HG02981 (cell line): ENCODE results near the gene COL13A1.

Experiments
- ATAC-seq: cut with Tn5 transposase; IDR thresholded peaks from one replicate; pipeline ENCODE4 v1.9.1; 2021; ENCODE audit warnings: mild to moderate bottlenecking, moderate library complexity; ENCODE audit not compliant: unreplicated experiment

COL13A1 gene

DNA sequence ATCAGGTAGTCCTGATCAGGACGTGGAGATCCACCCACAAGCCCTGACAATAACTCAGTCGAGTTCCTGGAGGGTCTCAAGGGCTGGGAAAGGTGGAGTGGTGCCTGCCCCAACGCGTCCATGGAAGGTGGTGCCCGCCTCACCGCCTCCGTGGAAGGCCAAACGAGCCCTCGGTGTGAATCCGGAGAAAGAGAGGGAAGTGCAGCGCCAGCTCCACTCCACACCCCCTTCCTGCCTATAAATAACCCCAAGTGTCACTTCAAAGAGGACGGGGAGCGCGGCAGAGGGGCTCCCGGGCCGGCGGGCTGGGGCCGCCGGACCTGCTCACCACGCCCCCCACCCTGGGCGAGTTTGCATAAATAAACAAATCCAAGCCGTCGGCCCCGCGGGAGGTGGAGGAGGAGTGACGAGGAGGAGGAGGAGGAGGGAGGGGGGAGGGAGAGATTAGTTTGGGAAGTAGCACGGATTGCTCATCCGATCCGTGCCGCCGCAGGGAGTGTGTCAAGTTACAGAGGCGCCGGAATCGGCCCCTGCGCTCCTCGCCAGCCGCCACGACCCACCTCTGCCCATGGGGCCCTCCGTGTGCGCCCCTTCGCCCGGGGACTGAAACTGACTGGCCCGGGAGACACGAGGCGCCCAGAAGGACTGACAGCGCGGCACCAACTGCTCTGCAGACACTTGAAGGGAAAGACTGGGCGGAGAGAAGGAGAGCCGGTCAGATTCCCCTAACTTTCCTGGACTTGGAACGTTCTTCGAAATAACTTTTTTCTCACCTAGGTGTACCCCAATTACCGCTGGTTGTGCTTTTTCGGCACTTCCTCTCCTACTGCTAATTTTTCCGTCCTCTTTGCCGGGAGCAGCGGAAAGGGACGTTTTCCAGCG lies at the start of gene COL13A1:
Gene COL13A1, plus strand, starts transcription at position 473 of the 882 bp plus-strand sequence. CDS start 518 bp downstream, outside the sequence.
- no peak for ATAC-seq

DNA sequence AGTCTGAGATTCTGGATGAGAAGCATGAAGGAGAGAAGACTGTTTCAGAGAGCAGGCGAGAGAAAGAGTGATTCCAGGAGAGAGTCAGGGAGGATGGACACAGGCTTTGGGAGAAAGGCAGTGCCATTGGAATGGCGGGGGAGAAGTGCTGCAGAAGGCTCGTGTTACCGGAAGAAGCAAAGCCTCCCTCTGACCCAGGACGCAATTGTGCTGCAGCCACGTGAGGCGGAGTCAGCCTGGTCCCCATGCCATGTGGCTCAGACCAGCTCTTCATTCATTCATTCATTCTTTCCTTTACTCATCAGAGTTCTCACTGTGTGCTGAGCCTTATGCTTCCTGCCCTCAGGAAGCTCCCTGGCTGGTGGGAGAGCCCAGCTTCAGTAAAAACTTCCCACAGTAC lies 49.2 kb upstream of the COL13A1 start:
- no peak for ATAC-seq

DNA sequence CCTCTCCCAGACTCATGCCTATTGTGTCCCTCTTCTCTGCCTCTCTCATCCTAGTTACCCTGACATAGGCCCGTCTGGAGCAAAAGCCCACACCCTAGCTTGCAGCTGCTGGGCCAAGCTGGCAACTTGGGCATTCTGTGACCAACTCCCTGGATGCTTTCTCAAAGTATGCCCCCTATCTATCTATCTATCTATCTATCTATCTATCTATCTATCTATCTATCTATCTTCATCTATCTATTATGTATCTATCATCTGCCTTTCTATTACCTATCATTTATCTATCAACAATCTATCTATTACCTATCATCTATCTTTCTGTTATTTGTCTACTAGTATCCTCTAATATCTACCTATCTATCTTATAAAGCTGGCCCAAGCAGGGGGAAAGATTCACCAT lies 45.4 kb upstream of the COL13A1 start:
- ATAC-seq = no peak

DNA sequence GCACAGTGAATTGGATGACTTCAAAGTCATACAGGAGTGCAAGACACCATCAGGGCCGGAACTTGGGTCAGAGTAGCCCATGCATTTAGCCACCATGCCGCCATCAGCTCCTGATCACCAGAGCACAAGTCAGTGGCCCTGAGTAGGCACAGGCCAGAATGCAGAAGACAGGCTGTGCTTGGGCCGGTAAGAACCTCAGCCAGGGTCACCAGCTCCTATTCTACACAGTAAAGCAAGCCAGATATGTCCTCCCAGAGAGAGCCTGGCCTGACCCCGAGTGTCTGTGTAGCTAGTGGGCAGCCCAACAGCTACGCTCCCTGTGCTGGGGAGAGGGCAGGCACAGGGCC lies 44.5 kb upstream of the COL13A1 start:
- no peak for ATAC-seq

DNA sequence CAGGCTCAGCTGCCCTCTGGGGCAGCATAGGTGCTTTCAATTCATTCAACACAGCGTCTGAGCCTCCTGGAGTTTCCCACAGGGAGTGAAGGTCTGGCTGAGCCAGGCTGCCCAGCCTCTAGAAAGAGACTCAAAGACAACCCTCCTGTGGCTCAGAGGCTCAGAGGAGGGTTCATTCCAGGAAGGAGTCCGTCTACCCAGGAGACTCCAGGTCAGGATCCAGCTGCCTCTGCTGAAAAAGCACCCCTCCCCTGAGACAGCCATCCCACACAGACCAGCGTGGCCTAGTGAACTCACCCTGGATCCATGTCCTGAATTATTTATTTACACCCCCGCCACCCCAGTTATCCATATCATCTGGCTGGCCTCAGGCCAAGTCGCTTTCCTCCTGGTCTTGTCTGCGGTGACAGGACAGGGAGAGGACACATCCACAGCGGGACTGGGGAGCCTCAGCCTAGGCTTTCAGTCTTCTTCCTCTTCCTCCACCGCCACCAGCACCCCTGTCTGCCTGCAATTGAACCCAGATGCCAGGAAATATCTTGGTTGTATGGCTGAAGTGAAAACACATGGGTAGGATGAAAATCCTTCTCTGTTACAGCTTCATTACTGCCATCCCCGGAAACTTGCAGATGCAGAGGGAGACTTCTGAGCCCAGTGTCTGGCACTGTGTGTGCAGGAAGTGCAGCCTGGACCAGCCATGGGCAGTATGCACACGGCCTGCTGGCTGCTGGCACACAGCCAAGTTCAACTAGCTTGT lies 44.0 kb upstream of the COL13A1 start:
- ATAC-seq = no peak

DNA sequence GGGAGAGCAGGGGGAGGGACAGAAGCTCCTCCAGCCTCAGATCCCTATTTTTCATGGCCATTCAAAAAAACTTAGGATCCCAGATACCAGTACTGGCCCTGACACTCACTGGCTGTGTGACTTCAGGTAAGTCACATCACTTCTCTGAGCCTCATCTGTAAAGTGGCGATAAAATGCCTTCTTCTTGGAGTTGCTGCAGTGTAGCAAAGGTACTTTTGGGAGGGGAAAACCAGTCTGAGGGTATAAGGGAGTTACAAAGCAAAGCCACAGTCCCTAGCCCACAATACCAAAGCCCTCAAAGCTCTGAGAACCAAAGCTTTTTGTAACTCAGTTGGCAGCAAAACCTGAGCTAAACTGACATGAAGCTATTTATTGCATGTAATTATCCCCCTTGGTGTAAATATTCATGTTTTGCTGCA lies 43.4 kb upstream of the COL13A1 start:
- ATAC-seq = no peak

DNA sequence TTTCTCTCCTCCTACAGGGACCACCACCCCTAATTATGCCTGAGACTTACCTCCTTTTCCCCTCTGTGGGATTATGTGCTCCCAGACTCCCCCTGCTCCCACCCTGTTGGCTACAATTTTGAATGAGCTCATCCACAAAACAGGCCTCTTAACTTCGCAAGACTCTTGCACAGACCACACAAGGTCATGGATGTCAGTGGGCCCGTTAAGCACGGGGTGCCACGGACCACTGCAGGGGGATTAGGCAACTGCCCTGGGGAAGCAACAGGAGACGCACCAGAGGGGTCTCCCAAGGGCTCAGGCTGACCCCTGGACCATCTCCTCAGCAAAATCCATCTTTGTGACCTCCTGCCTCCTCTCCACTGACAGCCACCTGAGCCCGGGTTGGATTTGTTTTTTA lies 42.1 kb upstream of the COL13A1 start:
- ATAC-seq = no peak

DNA sequence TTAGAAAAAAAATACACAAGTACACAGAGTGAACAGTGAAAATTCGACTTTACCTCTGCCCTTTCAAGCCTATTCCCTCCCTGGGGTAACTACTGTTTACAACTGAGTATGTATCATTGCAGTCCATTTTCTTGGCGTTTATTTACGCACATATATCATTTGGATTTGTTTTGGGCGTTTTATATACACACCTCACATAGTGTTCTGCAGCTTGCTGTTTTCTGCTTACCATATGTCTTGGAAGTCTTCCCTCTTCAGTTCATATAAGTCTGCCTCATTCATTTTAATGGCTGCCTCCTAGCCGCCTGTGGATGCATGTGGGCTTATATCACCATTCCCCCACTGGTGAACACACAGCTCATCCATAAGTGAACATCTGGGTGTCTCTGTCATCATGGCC lies 41.6 kb upstream of the COL13A1 start:
- ATAC-seq = no peak

DNA sequence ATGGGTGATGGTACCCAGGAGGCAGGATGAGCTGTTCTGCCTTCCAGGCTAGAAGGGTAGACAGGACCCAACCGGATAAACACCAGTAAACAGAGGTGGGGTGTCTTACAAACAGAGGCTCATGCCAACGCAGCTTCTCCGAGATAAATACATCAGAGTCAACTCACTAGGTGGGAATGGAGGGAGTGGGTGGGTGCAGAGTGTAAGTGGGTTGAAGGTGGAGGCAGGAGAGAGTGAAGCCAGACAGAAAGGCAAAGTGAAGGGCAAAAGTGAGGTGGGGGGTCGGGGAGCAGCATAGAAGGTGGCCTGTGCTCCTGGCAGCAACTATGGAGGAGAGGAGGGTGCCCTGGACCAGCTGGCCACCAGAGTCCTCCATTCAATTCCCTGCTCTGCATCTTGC lies 40.4 kb upstream of the COL13A1 start:
- no peak for ATAC-seq

DNA sequence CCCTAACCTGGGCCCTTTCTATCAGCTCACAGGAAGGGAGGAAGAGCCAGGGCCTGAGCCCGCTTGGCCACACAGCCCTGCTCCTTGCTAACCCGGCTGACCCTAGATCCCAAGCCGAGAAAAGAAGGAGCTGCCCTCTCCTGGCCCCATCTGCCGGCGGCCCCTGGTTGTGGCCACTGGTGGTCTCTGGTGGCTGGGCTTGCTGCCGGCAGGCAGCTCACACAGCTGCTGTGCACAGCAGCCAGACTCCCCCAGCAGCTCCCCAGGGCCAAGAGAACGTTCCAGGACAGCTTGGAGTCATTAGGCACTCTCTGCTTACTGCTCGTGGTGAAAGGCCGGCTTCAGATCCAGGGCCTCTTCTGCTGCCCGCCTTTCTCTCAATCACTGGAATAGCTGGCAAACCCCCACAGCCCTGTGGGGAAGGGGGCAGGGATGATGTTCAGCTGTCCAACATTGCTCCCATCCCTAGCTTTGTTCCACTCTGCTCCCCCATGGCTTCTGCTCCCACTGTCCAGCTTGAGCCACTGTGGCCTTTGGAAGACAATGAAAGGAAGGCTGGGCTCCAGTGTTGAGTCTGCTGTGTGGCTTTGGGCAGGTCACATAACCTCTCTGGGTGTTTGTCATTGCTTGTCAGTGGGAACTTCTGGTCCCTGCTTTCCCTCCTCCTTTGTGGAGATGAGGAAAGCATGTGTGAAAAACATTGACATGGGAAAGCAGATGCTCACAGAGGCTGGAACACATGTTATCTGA lies 35.4 kb upstream of the COL13A1 start:
- no peak for ATAC-seq

DNA sequence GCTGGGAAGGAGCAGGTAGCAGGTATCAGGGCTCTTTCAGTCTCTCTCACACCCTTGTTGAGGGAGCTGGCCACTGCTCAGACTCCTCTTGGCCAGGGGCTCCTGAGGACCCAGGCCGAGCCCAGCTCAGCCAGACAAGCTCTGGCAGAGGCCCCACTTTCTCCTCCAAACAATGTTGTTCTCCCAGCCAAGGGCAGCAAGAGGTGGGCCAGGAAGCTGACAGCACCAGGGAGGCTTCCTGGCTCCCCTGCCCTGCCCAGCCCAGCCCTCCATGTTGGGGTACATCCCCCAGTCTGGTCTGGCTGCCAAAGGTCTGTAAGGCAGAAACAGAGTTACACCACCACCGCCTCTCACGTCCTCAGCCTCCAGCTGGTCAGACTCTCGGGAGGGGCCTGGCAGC lies 33.9 kb upstream of the COL13A1 start:
- ATAC-seq = no peak

DNA sequence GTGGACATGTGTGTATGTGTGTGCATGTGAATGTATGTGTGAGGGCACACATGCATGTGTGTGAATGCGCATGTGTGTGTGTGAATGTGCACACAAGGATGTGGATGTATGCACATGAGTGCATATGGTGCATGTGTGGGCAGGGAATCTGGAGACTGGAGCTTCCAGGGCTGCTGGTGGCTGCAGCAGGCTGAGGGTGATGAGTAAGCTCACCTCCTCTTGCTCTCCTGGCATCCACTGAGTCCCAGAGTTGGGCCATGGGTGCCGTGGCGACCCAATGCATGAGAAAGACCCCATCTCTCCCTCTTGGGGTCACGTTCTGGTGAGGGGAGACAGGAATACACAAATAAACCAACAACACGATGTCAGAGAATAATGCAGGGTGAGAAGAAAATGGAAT lies 33.3 kb upstream of the COL13A1 start:
- ATAC-seq = no peak

DNA sequence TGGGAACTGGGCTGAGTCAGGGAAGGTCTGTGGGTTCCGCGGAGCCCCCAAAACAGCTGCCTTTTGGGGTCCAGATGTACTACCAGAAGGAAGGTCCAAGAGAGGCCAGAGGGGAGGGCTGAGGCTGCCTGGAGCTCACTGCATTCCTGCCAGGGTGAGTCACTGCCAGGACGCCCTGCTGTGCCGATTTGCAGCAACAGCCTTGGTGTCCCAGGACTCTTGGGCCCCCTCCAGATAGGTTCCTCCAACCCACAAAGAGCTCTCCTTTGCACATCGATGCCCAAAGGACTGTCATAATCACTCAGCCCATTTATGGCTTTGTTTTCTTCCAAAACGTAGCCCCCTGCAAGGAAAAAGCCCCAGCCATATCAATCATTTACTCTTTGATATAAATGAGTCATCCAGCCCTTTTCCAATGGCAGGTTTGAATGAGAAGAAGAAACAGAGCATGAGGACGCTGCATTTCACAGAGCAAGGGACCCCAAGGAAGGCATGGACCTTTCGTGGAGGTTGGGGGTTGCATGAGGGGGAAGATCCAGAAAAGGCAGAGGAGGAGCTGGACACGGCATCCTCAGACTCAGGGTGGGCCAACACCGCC lies 32.2 kb upstream of the COL13A1 start:
- ATAC-seq = no peak

DNA sequence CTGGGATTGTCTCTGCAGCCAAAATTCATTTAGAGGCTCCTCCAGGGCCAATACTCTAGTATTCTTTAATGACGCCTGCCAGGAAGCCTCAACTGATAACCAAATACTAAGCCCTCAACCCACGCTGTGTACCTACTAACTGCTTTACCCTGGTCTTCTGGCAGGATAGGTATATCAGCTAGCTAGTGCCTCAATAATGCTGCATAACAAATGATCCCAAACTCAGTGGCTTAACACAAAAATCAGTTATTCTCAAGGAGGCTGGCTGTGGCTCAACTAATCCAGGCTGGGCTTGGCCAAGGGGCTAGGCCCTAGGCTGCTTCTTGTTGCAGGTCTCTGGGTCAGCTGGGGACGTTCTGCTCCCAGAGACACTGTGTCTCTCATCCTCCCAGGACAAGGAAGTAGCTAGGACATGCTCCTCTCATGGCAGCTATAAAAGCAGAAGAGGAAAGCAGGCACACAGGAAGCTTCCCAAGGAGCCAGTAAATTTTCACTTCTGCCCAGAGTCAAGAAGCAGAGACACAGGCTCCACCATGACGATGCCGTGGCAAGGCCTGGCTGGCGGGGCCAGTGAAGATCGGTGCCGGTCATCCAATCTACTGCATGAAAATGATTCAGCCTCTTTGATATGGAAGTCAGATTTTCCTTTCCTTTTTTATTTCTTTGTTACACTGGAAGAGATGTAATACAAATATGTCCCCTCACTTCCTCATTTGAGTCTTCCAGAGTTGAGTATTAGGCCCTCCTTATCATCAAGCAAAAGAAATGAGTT lies 28.6 kb upstream of the COL13A1 start:
- no peak for ATAC-seq

DNA sequence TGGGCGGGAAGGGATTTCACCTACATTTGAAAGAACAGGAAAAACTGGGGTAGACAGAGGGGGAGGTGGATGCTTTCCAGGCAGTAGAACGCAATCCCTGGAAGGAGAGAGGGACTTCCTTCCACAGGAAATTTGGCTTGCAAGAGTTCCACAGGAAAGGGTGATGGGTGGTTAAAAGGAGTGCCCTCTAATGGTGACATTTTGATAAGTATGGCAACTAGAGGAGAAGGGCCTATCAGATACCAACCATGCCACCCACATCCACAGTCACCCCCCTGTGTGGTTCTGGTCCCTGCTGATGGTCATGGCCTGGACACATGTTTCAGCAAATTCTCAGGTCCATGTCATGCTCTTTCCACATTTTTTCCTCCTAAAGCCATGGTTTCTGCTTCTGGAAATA lies 27.1 kb upstream of the COL13A1 start:
- no peak for ATAC-seq

DNA sequence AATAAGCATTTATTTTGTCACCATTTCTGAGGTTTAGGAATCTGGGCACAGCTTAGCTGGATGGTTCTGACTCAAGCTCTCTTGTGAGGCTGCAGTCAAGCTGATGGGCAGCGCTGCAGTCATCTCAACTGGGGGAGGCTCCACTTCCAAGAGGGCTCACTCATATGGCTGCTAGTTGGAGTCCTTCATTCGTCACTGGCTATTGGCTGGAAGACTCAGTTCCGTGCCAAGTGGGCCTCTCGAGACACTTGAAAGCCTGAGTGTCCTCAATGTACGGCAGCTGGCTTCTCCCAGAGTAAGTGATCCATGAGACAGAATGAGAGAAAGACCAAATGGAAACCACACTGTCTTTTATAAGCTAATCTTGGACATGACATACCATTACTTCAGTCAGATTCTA lies 21.6 kb upstream of the COL13A1 start:
- ATAC-seq = no peak

DNA sequence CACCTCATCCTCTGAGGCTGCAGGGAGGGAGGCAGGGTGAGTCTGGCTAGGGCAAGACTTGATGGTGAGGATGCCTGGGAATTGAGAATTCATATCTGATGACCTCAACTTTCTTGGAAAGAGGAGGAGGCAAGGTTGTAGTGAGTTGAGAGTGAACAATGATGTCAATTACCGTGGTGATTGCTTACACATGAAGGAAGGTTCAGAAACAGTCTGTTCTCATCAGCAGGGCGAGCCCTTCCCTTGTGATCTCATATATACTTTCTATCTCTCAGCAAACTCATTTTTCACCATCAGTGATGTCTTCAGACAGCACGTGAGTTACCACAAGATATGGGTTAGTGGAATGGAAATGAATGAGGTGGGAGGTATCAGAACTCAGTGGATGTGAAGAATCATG lies 20.1 kb upstream of the COL13A1 start:
- ATAC-seq = no peak

DNA sequence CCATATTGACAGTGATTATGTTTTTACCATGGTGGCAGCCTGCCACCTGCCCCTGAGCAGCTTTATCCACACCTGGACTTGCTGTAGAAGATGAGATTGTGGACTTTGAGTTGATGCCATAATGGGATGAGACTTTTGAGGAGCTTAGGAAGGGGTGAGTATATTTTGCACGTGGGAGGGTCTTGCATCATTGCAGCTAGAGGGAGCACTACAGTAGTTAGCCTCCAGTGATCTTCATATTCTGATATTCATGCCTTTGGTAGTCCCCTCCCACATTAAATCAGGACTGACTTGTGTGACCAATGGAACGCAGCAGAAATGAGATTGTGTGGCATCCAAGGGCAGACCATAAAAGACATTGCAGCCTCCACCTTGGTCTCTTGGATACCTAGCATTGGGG lies 18.2 kb upstream of the COL13A1 start:
- no peak for ATAC-seq

DNA sequence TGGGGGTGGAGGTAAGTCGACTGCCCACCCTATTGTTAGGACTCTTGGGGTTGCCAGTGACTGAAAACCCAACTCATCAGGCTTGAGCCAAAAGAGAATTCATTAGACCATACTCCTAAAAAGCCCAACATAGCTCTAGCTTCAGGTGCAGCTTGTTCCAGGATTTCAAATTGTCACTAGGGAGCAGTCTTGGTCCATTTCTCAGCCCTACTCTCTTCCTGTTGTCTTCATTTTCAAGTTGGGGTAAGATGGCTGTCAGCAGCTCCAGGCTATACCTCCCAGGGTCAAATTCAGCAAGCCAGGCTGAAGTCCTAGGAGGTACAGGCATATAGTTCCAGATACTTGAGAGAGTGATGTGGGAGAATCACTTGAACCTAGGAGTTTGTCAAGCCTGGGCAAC lies 14.9 kb upstream of the COL13A1 start:
- ATAC-seq = no peak

DNA sequence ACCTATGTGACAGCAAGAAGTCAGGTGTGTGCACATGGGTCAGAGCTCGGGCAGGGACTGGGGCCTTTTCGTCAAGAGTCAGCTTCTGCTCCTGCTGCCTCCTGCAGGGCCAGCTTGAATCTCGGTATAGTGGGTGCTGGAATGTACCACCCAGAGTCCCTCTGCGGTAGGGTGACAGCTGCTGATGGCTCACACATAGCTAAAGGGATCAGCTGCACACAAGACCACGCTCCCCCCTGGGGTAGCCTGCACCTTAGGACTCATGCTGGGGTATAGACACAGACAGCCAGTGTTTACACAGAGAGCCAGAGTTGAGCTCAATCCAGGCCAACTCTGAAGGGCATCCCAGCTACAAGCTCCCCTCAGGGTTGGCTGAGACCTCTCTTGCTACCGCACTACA lies 14.0 kb upstream of the COL13A1 start:
- ATAC-seq = no peak
